ENCODE measurements around the gene TTI1.

TTI1 gene

DNA sequence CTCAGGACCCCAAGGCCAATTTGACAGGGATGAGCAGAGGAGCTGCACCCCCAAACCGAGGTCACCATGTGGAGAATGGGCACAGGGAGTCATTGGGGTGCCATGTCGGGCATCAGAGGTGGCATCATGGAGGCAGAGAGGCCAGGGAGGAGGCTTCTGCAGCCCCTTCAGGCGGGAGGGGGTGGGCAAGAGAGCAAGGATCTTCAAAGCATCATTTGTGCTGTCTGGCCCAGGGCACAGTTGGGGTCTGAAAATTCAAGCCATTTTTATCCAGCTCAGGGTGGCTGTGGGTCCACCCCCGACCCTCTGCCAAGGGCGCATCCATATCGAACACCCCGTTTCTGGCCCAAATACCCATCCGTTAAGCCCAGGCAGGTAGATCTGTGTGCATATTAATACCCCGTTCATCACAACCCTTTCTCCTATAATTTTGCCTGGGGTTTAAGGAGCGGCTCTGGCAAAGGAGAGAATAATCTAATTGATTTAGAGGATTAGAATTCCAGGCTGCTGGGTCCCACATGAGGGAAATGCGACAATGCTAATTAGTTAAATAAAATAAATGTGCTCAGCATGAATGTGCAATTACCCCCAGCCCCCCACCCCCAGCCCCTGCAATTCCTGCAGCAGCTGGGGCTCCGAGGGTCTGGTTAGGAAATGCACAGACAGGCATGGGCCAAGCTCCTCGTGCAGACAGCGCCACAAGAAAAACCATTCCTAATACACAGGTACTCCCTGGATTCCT is 98.5 kb downstream of the TTI1 start:
- DNase-seq, result no peak

DNA sequence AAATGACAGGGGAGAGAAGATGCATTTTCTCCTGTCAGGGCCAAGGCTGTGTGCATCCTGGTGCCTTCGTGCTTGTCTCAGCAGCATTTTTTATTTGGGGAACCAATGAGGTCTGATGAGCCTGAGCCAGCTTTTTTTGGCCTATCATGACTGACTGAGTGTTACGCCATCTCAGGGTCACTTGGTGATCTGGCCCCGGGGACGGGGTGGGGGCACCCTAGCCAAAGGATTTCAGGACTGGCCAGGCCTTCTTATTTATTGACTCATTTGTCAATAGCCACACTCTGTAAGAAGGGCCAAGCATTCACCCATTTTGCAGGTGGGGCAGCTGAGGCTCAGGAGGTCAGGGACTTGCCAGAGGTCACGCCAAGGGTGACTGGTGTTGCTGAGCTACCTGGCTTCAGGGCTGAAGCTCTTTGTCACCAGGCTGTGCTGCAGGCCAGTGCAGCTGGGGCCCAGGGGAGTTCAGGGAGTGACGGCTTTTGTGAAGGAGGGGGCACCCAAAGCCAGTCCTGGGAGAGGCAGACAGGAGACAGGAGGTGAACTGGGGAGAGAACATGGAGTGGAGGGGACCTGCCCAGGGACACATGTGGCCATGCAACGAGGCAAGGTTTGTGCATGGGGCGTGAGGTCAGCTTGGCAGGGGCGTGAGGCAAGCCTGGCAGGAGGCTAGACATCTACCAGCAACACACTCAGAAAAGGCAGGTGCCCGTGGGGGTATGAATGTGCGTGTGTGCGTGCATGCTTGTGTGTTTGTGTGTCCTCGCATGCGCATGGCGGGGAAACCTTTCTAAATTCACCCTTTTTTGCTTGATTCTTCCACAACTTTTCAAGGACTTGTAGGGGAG is 99.2 kb downstream of the TTI1 start:
- DNase-seq, result no peak

All from stimulated activated CD4-positive, alpha-beta T cell treated with anti-CD3 and anti-CD28 coated beads, Interleukin-1b, Interleukin-23, amount 100 ng/mL, for 48 hours (primary cell).